ENCODE data around the gene TPSG1.

Gene TPSG1

DNA sequence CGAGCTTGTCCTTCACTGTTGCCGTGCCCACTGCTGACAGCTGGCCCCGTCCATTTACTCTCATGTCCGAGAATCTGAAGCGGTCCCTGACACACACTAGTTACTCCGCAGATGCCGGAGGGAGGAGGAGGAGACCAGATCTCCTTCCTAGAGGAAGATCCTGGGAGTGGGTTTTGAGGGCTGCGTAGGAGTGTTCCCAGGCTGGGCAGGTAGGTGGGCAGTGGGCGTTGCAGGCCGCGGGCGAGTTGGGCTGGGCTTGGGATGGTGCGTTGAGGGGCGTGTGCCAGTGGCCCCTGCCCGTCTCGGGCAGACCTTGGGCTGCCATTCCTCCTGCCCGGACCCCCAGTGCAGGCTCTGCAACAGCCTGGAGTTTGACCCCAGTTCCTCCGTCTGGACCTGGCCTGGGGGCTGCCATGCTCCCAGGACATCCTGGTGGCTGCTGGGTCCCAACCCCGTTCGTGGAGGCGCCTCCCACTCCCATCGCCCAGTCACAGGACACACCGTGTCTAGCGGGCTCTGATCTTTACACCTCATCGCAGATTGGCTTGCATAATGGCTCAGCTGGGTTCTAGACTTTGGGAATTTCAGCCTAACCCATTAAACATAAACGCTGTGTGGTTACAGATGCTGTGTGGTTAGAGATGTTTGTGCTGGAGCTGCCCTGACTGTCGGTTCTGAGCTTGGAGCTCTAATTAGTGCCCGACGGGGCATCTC is 49.3 kb downstream of the TPSG1 start:
- no peak for DNase-seq (ENCODE audit: low read depth)
- H3K4me3 ChIP-seq (ENCODE audit: low read length): no peak overlapping the region
- TF ChIP-seq, protein P1, sequence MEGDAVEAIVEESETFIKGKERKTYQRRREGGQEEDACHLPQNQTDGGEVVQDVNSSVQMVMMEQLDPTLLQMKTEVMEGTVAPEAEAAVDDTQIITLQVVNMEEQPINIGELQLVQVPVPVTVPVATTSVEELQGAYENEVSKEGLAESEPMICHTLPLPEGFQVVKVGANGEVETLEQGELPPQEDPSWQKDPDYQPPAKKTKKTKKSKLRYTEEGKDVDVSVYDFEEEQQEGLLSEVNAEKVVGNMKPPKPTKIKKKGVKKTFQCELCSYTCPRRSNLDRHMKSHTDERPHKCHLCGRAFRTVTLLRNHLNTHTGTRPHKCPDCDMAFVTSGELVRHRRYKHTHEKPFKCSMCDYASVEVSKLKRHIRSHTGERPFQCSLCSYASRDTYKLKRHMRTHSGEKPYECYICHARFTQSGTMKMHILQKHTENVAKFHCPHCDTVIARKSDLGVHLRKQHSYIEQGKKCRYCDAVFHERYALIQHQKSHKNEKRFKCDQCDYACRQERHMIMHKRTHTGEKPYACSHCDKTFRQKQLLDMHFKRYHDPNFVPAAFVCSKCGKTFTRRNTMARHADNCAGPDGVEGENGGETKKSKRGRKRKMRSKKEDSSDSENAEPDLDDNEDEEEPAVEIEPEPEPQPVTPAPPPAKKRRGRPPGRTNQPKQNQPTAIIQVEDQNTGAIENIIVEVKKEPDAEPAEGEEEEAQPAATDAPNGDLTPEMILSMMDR (IDR thresholded peaks at IDR 0.05; ENCODE audit: insufficient read depth, low read depth, low read length, missing control alignments): no peak

DNA sequence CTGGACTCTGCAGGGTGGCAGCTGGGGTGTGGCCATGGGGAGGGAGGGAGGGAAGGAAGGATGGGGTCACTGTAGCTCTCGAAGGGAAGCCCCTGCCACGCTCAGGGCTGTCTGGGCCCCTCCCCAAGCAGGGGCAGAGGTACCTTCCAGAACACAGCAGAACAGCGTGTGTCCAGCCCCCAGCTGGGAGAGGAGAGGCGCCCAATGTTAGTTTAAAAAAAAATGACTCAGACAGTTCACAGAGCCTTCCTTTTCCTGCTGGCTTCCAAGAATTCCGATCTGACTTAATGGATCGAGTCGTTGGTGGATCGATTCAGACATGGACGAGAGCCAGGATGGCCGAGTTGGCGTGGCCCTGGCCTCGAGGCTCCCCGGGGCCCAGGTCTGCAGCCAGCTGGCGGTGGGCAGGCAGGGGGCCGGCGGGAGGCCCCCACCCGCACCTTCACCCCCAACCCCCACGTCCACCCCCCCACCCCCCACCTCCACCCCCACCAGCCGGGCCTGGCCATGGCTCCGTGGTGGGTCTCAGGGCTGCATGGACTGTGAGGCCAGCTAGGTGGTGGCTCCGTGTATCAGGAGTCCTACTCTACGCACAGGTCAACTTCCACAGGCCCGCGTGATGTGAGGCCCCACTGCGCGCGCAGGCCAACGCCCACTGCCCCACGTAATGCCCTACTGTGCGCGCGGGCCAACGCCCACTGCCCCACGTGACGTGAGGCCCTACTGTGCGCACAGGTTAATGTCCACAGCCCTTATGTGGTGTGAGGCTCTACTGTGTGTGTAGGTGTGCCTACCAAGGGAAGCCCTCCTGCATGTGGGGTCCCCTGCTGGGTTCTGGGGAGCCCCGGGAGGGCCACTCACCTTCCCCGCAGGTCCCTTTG is 50.4 kb downstream of the TPSG1 start:
- DNase-seq (ENCODE audit: low read depth): no peak
- TF ChIP-seq, protein P1 (IDR thresholded peaks at IDR 0.05; ENCODE audit: insufficient read depth, low read depth, low read length, missing control alignments): no peak

DNA sequence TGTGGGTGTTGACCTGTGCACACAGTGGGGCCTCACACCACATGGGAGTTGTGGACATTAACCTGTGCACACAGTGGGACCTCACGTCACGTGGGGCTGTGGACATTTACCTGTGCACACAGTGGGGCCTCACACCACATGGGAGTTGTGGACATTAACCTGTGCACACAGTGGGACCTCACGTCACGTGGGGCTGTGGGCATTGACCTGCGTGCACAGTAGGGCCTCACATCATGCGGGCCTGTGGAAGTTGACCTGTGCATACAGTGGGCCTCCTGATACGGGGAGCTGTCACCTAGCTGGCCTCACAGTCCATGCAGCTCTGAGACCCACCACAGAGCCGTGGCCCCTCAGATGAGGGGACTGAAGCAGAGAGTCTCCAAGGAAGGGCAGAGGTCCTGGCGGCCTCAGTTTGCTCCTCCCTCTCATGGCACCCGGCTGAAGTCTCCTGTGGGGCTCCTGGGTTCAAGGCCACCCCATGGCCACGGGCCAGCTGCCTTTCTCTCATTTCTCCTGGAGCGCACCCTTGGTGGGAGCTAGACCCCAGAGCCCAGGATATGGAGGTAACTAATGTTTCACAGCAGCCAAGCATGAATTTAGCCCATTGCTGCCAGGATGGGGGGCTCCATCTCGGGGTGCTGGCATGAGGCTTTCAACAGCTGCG is 51.1 kb downstream of the TPSG1 start:
- H3K4me3 ChIP-seq (ENCODE audit: low read length): no peak overlapping the region
- TF ChIP-seq, protein P1 (IDR thresholded peaks at IDR 0.05; ENCODE audit: insufficient read depth, low read depth, low read length, missing control alignments): no peak
- no peak for DNase-seq (ENCODE audit: low read depth)

More for the DNA sequence above, 50.4 kb downstream of the TPSG1 start:
- H3K4me3 ChIP-seq (ENCODE audit: low read length): no peak overlapping the region

DNA sequence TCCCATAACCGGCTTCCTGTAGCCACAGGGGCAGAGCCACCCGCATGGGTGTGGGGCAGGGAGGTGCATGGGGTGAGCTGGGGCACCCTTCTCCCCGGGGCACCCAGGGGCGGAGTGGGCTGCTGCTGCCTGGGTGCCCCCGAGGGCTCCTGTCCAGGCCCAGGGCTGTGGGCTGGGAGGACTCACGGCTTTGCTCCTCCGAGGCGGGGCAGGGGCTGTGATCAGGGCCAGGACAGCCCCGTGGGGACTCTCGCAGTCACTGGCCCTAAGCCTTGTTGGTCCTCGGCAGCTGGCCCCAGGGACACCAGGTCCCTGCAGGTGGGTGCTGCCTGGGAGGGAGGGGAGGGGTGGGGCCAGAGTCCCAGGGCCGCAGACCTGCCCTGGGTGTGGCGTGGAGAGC is 52.4 kb downstream of the TPSG1 start:
- TF ChIP-seq, protein P1 (IDR thresholded peaks at IDR 0.05; ENCODE audit: insufficient read depth, low read depth, low read length, missing control alignments): no peak

DNA sequence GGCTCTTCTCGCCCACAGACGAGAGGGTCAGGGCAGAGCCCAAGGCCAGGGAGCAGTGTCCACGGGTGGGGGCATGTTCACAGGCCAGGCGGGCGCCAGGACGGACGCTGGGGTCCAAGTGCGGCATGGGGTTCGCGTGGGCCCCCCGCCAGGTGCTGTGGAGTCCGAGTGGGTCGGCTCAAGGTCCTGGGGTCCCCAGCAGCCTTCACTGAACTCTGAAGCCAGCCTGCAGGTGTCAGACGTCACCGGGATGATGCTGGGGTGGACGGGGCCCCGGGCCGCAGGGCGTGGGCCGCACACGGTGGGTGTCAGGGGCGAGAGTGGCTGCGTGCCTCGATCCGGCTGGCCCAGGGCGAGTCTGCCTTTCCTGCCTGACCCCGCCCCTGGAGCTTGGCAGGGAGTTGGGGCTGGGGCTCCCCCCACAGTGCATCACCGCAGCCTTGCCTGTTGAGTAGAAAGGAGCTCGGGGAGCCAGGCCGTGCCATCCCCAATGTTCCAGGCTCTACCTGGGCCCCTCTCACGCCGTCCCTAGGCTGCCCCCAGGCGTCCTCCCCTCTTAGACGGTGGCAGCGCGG is 53.1 kb downstream of the TPSG1 start:
- TF ChIP-seq, protein P1 (IDR thresholded peaks at IDR 0.05; ENCODE audit: insufficient read depth, low read depth, low read length, missing control alignments): no peak
- no peak overlapping the region for H3K4me3 ChIP-seq (ENCODE audit: low read length)
- no peak for DNase-seq (ENCODE audit: low read depth)

More for the DNA sequence above, 52.4 kb downstream of the TPSG1 start:
- no peak for DNase-seq (ENCODE audit: low read depth)
- no peak overlapping the region for H3K4me3 ChIP-seq (ENCODE audit: low read length)
